ENCODE results near the gene ZBTB44.

DNA sequence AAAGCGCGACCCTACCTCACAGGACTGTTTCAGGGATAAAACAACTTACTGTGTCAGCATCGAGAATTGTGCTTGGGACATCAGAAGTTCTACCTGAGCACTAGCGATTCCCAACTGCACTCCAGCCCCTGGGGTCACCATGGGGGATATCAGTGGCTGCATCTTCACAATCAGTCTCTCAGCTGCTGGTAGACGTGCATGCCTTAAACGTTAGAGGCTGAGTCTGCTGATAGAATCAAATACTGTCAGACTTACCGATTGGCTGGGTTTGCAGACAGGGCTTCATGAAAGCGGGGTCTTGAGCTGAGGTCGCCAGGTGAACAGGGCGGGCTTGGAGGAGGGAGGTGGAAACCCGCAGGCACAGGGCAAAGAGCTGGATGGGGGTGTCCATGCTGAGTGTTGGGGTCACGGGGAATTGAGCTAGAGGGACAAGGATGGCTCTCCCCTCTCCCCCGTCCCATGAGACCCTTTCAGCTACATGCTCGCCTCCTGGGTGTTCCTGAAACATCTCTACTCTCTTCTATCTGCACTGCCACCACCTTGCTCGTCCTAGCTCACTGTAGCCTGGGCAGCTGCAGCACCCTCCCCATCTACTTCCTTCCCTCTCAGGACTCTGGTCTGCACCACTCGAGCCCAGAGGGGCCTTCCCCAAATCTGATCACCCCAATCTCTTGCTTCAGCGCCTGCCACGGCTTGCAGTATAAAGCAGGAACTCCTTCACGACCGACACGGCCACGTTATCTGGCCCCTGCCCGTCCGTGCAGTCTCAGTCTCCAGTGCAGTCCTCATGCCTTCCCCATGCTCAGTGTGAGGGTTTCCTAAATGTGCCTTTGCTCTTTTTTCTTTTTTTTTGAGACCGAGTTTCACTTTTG, 111.7 kb downstream of the ZBTB44 start:
- TF ChIP-seq POLR2A (IDR thresholded peaks at IDR 0.05), result no peak
- TF ChIP-seq, protein P1, sequence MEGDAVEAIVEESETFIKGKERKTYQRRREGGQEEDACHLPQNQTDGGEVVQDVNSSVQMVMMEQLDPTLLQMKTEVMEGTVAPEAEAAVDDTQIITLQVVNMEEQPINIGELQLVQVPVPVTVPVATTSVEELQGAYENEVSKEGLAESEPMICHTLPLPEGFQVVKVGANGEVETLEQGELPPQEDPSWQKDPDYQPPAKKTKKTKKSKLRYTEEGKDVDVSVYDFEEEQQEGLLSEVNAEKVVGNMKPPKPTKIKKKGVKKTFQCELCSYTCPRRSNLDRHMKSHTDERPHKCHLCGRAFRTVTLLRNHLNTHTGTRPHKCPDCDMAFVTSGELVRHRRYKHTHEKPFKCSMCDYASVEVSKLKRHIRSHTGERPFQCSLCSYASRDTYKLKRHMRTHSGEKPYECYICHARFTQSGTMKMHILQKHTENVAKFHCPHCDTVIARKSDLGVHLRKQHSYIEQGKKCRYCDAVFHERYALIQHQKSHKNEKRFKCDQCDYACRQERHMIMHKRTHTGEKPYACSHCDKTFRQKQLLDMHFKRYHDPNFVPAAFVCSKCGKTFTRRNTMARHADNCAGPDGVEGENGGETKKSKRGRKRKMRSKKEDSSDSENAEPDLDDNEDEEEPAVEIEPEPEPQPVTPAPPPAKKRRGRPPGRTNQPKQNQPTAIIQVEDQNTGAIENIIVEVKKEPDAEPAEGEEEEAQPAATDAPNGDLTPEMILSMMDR (IDR thresholded peaks at IDR 0.05), result no peak

All from body of pancreas (tissue), 4 donors.